GM23338 (cell line): ENCODE results near the gene RAB11A. TPM values are rescaled to one million over a fixed set of nuclear protein-coding genes. Genes with fewer than 3 reads are reported as not detected.

Source experiments
- ATAC-seq: fragments of 200-7000 bp; cut with Tn5 transposase; 3 replicates; pipeline ENCODE4 v1.9.1; 2020
- DNase-seq: peaks from one replicate; pipeline ENCODE4 v3.0.0-alpha.2; 2015; ENCODE audit warnings: low spot score
- H2AFZ ChIP-seq: fragments of 200-600 bp; sonication (generic); 2 replicates; pipeline ENCODE4 v1.8.0; 2016; ENCODE audit warnings: antibody characterized with exemption, mild to moderate bottlenecking, moderate library complexity
- H3F3A ChIP-seq: fragments of 200-600 bp; sonication (generic); replicated peaks from 2 replicates; pipeline ENCODE4 v1.8.0; 2017; ENCODE audit warnings: antibody characterized with exemption, mixed run types, low read depth
- H3K27ac ChIP-seq: fragments of 200-600 bp; sonication (generic); 2 replicates; pipeline ENCODE4 v1.6.1; 2016; ENCODE audit warnings: low read depth
- H3K27me3 ChIP-seq: fragments of 200-600 bp; sonication (generic); 2 replicates; pipeline ENCODE4 v1.8.0; 2016; ENCODE audit warnings: mild to moderate bottlenecking, mixed run types, moderate library complexity; ENCODE audit not compliant: insufficient read depth
- H3K36me3 ChIP-seq: fragments of 200-600 bp; sonication (generic); 2 replicates; pipeline ENCODE4 v1.8.0; 2016; ENCODE audit warnings: mild to moderate bottlenecking; ENCODE audit not compliant: insufficient read depth
- H3K4me1 ChIP-seq: fragments of 200-600 bp; sonication (generic); 2 replicates; pipeline ENCODE4 v1.8.0; 2016; ENCODE audit warnings: mild to moderate bottlenecking, moderate library complexity; ENCODE audit not compliant: insufficient read depth
- H3K4me2 ChIP-seq: fragments of 200-600 bp; sonication (generic); 2 replicates; pipeline ENCODE4 v1.7.1; 2017; ENCODE audit warnings: mixed run types
- H3K4me3 ChIP-seq: fragments of 200-600 bp; sonication (generic); 2 replicates; pipeline ENCODE4 v1.6.1; 2016; ENCODE audit warnings: mixed run types
- H3K79me2 ChIP-seq: fragments of 200-600 bp; sonication (generic); replicated peaks from 2 replicates; pipeline ENCODE4 v1.8.0; 2017; ENCODE audit warnings: mild to moderate bottlenecking; ENCODE audit not compliant: insufficient read depth
- H3K9me2 ChIP-seq: fragments of 200-600 bp; sonication (generic); 2 replicates; pipeline ENCODE4 v1.8.0; 2017; ENCODE audit not compliant: insufficient read depth
- H4K20me1 ChIP-seq: fragments of 200-600 bp; sonication (generic); replicated peaks from 2 replicates; pipeline ENCODE4 v1.8.0; 2017; ENCODE audit warnings: mild to moderate bottlenecking; ENCODE audit not compliant: insufficient read depth
- H3K27ac Mint-ChIP-seq: 2 replicates; pipeline ENCODE4 v1.8.0; 2020; ENCODE audit warnings: inconsistent platforms, mild to moderate bottlenecking, moderate library complexity, mixed read lengths
- H3K27me3 Mint-ChIP-seq: 3 replicates; pipeline ENCODE4 v1.8.0; 2022; ENCODE audit warnings: low read depth, mild to moderate bottlenecking, moderate library complexity, mixed read lengths, inconsistent platforms; ENCODE audit not compliant: insufficient read depth, poor library complexity
- H3K36me3 Mint-ChIP-seq: 3 replicates; pipeline ENCODE4 v1.8.0; 2021; ENCODE audit warnings: low read depth, mild to moderate bottlenecking, inconsistent platforms, moderate library complexity, mixed read lengths
- H3K4me1 Mint-ChIP-seq: 3 replicates; pipeline ENCODE4 v1.8.0; 2020; ENCODE audit warnings: mild to moderate bottlenecking, inconsistent platforms, mixed read lengths
- H3K4me3 Mint-ChIP-seq: 3 replicates; pipeline ENCODE4 v1.8.0; 2021; ENCODE audit warnings: moderate library complexity, mild to moderate bottlenecking, inconsistent platforms, mixed read lengths
- H3K9me3 Mint-ChIP-seq: 3 replicates; pipeline ENCODE4 v1.8.0; 2020; ENCODE audit warnings: moderate library complexity, mild to moderate bottlenecking, inconsistent platforms, mixed read lengths
- CREB1 ChIP-seq: fragments of 250-450 bp; sonication (Bioruptor Pico); IDR thresholded peaks from 2 replicates; pipeline ENCODE4 v1.5.0; 2020; ENCODE audit warnings: low read depth, mild to moderate bottlenecking, moderate library complexity
- EZH2 ChIP-seq: fragments of 200-600 bp; sonication (generic); IDR thresholded peaks from one replicate; pipeline ENCODE4 v1.8.0; 2017; ENCODE audit warnings: antibody characterized with exemption, mild to moderate bottlenecking, low read depth; ENCODE audit not compliant: unreplicated experiment
- EZH2phosphoT487 ChIP-seq: fragments of 200-600 bp; sonication (generic); IDR thresholded peaks from one replicate; pipeline ENCODE4 v1.8.1; 2018; ENCODE audit warnings: antibody characterized with exemption; ENCODE audit not compliant: unreplicated experiment
- JUNB ChIP-seq: IDR thresholded peaks from one replicate; pipeline ENCODE4 v1.6.1; 2016; ENCODE audit warnings: antibody characterized with exemption; ENCODE audit not compliant: unreplicated experiment
- NANOG ChIP-seq: IDR thresholded peaks from 2 replicates; pipeline ENCODE4 v1.6.1; 2016; ENCODE audit warnings: antibody characterized with exemption, borderline replicate concordance
- POLR2AphosphoS5 ChIP-seq: IDR thresholded peaks from 2 replicates; pipeline ENCODE4 v1.6.1; 2016; ENCODE audit warnings: antibody characterized with exemption, low read depth
- STAT1 ChIP-seq: IDR thresholded peaks from one replicate; pipeline ENCODE4 v1.6.1; 2016; ENCODE audit warnings: antibody characterized with exemption; ENCODE audit not compliant: unreplicated experiment
- ZNF114 ChIP-seq: fragments of 250-450 bp; sonication (Bioruptor Pico); IDR thresholded peaks from 2 replicates; pipeline ENCODE4 v1.5.0; 2020; ENCODE audit warnings: mild to moderate bottlenecking, moderate library complexity
- ZNF331 ChIP-seq: fragments of 250-450 bp; sonication (Bioruptor Pico); IDR thresholded peaks from 2 replicates; pipeline ENCODE4 v1.5.0; 2020; ENCODE audit warnings: low read depth, mild to moderate bottlenecking, moderate library complexity
- polyA plus RNA-seq: library from polyadenylated mRNA; unstranded; fragments of >200 nt; fragmentation: Nextera tagmentation; extraction: Ambion mirVana; gene quantifications from 2 replicates; pipeline ENCODE4 v1.2.1, GENCODE V29; 2016
- total RNA-seq: library from RNA; depleted of rRNA; stranded (reverse); fragments of >200 nt; shearing (Covaris generic); gene quantifications from 2 replicates; pipeline ENCODE4 v1.2.3, GENCODE V29; 2014
- TF ChIP-seq, protein P1 (sequence below), 2 experiments: fragments of 200-600 bp in 1 of 2; sonication (generic) in 1 of 2; conservative IDR thresholded peaks; 2 replicates each; pipeline versions ENCODE4 v1.5.1 to v1.6.1; 2016 to 2017; ENCODE audit warnings: antibody characterized with exemption in 2 of 2, low read depth in 2 of 2, mild to moderate bottlenecking in 2 of 2, moderate library complexity in 1 of 2
- TF ChIP-seq, protein P2 (sequence below): IDR thresholded peaks from 2 replicates; pipeline ENCODE4 v1.6.1; 2016; ENCODE audit warnings: antibody characterized with exemption
- TF ChIP-seq, protein P3 (sequence below): fragments of 250-450 bp; sonication (Bioruptor Pico); IDR thresholded peaks from 2 replicates; pipeline ENCODE4 v1.5.0; 2020; ENCODE audit warnings: mild to moderate bottlenecking, moderate library complexity
- TF ChIP-seq, protein P4 (sequence below): IDR thresholded peaks from one replicate; pipeline ENCODE4 v1.6.1; 2018; ENCODE audit warnings: antibody characterized with exemption; ENCODE audit not compliant: unreplicated experiment

RAB11A gene
- total and polyA plus RNA-seq, 2 experiments from 2014 or later: 251 to 369 TPM

DNA sequence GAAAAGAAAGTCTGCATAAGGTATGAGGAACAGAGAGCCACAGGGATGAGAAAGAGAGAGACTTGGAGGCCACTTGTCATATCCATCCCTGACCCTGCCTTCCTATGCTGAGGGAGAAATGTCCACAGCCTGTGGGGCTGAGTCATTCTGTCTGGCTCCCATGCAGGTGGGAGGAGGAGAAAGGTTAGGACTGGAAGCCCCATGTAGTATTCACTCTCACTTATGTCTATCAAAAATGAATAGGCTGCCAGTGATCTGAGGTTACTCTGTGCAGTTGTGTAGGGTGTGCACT lies 71.3 kb downstream of the RAB11A start:
- no peak overlapping the region for H3K4me3 Mint-ChIP-seq
- no peaks in the 10 kb centered on the region for H3F3A ChIP-seq
- no peaks in the 10 kb centered on the region for H3K79me2 ChIP-seq
- no peaks in the 10 kb centered on the region for H3K4me1 ChIP-seq
- H3K4me1 Mint-ChIP-seq: no peaks in the 10 kb centered on the region
- H3K36me3 ChIP-seq: no peaks in the 10 kb centered on the region
- DNase-seq (no peak), ATAC-seq (no peak)
- no peaks in the 10 kb centered on the region for H3K27me3 ChIP-seq
- no peaks in the 10 kb centered on the region for H3K9me3 Mint-ChIP-seq
- H3K27me3 Mint-ChIP-seq: peaks cover 5% of the 10 kb centered on the region
- no peak overlapping the region for H3K27ac Mint-ChIP-seq
- H3K9me2 ChIP-seq: no peaks in the 10 kb centered on the region
- TF ChIP-seq CREB1 (CRISPR knock-in tag): no peak
- no peak for TF ChIP-seq EZH2phosphoT487
- TF ChIP-seq, protein P1, sequence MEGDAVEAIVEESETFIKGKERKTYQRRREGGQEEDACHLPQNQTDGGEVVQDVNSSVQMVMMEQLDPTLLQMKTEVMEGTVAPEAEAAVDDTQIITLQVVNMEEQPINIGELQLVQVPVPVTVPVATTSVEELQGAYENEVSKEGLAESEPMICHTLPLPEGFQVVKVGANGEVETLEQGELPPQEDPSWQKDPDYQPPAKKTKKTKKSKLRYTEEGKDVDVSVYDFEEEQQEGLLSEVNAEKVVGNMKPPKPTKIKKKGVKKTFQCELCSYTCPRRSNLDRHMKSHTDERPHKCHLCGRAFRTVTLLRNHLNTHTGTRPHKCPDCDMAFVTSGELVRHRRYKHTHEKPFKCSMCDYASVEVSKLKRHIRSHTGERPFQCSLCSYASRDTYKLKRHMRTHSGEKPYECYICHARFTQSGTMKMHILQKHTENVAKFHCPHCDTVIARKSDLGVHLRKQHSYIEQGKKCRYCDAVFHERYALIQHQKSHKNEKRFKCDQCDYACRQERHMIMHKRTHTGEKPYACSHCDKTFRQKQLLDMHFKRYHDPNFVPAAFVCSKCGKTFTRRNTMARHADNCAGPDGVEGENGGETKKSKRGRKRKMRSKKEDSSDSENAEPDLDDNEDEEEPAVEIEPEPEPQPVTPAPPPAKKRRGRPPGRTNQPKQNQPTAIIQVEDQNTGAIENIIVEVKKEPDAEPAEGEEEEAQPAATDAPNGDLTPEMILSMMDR (conservative IDR thresholded peaks at IDR 0.05; ENCODE audit: low read depth in 2 of 2): no peak
- no peak for TF ChIP-seq JUNB
- TF ChIP-seq ZNF331 (CRISPR knock-in tag): no peak
- TF ChIP-seq, protein P2, sequence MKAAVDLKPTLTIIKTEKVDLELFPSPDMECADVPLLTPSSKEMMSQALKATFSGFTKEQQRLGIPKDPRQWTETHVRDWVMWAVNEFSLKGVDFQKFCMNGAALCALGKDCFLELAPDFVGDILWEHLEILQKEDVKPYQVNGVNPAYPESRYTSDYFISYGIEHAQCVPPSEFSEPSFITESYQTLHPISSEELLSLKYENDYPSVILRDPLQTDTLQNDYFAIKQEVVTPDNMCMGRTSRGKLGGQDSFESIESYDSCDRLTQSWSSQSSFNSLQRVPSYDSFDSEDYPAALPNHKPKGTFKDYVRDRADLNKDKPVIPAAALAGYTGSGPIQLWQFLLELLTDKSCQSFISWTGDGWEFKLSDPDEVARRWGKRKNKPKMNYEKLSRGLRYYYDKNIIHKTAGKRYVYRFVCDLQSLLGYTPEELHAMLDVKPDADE: no peak
- TF ChIP-seq NANOG: no peak
- TF ChIP-seq, protein P3, sequence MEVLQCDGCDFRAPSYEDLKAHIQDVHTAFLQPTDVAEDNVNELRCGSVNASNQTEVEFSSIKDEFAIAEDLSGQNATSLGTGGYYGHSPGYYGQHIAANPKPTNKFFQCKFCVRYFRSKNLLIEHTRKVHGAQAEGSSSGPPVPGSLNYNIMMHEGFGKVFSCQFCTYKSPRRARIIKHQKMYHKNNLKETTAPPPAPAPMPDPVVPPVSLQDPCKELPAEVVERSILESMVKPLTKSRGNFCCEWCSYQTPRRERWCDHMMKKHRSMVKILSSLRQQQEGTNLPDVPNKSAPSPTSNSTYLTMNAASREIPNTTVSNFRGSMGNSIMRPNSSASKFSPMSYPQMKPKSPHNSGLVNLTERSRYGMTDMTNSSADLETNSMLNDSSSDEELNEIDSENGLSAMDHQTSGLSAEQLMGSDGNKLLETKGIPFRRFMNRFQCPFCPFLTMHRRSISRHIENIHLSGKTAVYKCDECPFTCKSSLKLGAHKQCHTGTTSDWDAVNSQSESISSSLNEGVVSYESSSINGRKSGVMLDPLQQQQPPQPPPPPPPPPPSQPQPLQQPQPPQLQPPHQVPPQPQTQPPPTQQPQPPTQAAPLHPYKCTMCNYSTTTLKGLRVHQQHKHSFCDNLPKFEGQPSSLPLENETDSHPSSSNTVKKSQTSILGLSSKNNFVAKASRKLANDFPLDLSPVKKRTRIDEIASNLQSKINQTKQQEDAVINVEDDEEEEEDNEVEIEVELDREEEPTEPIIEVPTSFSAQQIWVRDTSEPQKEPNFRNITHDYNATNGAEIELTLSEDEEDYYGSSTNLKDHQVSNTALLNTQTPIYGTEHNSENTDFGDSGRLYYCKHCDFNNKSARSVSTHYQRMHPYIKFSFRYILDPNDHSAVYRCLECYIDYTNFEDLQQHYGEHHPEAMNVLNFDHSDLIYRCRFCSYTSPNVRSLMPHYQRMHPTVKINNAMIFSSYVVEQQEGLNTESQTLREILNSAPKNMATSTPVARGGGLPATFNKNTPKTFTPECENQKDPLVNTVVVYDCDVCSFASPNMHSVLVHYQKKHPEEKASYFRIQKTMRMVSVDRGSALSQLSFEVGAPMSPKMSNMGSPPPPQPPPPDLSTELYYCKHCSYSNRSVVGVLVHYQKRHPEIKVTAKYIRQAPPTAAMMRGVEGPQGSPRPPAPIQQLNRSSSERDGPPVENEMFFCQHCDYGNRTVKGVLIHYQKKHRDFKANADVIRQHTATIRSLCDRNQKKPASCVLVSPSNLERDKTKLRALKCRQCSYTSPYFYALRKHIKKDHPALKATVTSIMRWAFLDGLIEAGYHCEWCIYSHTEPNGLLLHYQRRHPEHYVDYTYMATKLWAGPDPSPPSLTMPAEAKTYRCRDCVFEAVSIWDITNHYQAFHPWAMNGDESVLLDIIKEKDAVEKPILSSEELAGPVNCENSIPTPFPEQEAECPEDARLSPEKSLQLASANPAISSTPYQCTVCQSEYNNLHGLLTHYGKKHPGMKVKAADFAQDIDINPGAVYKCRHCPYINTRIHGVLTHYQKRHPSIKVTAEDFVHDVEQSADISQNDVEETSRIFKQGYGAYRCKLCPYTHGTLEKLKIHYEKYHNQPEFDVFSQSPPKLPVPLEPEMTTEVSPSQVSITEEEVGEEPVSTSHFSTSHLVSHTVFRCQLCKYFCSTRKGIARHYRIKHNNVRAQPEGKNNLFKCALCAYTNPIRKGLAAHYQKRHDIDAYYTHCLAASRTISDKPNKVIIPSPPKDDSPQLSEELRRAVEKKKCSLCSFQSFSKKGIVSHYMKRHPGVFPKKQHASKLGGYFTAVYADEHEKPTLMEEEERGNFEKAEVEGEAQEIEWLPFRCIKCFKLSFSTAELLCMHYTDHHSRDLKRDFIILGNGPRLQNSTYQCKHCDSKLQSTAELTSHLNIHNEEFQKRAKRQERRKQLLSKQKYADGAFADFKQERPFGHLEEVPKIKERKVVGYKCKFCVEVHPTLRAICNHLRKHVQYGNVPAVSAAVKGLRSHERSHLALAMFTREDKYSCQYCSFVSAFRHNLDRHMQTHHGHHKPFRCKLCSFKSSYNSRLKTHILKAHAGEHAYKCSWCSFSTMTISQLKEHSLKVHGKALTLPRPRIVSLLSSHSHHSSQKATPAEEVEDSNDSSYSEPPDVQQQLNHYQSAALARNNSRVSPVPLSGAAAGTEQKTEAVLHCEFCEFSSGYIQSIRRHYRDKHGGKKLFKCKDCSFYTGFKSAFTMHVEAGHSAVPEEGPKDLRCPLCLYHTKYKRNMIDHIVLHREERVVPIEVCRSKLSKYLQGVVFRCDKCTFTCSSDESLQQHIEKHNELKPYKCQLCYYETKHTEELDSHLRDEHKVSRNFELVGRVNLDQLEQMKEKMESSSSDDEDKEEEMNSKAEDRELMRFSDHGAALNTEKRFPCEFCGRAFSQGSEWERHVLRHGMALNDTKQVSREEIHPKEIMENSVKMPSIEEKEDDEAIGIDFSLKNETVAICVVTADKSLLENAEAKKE (CRISPR knock-in tag): no peak
- no peak for TF ChIP-seq POLR2AphosphoS5
- TF ChIP-seq, protein P4, sequence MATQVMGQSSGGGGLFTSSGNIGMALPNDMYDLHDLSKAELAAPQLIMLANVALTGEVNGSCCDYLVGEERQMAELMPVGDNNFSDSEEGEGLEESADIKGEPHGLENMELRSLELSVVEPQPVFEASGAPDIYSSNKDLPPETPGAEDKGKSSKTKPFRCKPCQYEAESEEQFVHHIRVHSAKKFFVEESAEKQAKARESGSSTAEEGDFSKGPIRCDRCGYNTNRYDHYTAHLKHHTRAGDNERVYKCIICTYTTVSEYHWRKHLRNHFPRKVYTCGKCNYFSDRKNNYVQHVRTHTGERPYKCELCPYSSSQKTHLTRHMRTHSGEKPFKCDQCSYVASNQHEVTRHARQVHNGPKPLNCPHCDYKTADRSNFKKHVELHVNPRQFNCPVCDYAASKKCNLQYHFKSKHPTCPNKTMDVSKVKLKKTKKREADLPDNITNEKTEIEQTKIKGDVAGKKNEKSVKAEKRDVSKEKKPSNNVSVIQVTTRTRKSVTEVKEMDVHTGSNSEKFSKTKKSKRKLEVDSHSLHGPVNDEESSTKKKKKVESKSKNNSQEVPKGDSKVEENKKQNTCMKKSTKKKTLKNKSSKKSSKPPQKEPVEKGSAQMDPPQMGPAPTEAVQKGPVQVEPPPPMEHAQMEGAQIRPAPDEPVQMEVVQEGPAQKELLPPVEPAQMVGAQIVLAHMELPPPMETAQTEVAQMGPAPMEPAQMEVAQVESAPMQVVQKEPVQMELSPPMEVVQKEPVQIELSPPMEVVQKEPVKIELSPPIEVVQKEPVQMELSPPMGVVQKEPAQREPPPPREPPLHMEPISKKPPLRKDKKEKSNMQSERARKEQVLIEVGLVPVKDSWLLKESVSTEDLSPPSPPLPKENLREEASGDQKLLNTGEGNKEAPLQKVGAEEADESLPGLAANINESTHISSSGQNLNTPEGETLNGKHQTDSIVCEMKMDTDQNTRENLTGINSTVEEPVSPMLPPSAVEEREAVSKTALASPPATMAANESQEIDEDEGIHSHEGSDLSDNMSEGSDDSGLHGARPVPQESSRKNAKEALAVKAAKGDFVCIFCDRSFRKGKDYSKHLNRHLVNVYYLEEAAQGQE: no peak
- TF ChIP-seq ZNF114 (CRISPR knock-in tag): no peak
- TF ChIP-seq EZH2: no peak
- no peak for TF ChIP-seq STAT1
- H3K27ac ChIP-seq: no peak overlapping the region
- no peak overlapping the region for H3K4me2 ChIP-seq
- H3K4me3 ChIP-seq: no peak overlapping the region
- H3K36me3 Mint-ChIP-seq: no peaks in the 10 kb centered on the region
- no peak overlapping the region for H2AFZ ChIP-seq
- H4K20me1 ChIP-seq: no peaks in the 10 kb centered on the region
